GM12873 (cell line): ENCODE data around the gene SPPL2A.
A peak's percentile ranks its signal among the peaks of the same experiment; 100 is the strongest.

ENCODE experiments used
- TF ChIP-seq, protein P1 (sequence below): IDR thresholded peaks from 2 replicates; pipeline ENCODE4 v1.5.1; 2012; ENCODE audit warnings: low read depth, mild to moderate bottlenecking, moderate library complexity, low read length, control low read depth; ENCODE audit not compliant: insufficient read depth; ENCODE audit errors: missing control alignments

Gene SPPL2A

DNA sequence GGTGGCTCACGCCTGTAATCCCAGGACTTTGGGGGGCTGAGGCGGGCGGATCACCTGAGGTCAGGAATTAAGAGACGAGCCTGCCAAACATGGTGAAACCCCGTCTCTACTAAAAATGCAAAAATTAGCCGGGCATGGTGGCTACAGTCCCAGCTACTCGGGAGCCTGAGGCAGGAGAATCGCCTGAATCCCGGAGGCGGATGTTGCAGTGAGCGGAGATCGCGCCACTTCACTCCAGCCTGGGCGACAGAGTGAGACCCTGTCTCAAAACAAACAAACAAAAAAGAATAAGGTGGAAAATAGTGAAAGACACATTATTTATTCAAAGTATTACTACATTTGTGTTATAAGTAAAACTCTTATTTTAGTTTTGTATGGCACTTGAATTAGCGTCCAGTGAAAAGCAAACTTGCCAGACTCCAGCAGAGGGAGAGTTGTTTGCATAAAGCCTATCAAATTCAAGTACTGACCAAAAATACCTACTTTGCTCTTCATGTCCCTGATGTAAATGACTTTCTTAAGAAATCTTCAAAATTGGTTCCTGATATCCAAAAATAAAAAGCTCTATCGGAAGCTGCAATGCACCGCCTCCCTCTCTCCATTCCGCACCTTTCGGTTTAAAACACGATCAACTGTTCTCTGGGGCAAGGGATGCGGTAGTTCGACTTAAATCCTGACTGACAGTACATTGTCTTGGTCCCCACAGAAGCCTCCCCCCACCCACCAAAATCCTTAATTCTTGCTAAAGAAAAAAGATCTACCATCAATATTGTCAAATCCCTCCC is 80.1 kb downstream of the SPPL2A start:
- TF ChIP-seq, protein P1, sequence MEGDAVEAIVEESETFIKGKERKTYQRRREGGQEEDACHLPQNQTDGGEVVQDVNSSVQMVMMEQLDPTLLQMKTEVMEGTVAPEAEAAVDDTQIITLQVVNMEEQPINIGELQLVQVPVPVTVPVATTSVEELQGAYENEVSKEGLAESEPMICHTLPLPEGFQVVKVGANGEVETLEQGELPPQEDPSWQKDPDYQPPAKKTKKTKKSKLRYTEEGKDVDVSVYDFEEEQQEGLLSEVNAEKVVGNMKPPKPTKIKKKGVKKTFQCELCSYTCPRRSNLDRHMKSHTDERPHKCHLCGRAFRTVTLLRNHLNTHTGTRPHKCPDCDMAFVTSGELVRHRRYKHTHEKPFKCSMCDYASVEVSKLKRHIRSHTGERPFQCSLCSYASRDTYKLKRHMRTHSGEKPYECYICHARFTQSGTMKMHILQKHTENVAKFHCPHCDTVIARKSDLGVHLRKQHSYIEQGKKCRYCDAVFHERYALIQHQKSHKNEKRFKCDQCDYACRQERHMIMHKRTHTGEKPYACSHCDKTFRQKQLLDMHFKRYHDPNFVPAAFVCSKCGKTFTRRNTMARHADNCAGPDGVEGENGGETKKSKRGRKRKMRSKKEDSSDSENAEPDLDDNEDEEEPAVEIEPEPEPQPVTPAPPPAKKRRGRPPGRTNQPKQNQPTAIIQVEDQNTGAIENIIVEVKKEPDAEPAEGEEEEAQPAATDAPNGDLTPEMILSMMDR = no peak

DNA sequence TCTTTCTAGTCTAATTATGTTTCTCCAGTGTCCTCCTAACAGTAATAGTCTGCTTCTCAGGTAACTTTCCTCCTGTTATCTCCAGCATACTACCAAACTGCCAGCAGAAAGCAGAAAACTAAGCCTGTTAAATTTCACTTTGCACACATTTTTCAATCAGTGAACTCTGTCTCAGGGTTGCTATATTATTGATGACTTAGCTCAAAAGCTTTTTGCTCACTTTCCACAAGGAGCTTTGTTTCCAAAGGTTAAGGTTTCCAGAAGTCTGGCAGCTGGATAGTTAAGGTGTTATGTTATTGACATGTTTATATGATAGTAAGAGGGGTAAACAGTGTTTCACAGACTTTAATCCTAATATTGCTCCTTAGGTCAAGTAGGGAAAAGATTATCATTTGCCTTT is 84.0 kb downstream of the SPPL2A start:
- TF ChIP-seq, protein P1 = no peak

DNA sequence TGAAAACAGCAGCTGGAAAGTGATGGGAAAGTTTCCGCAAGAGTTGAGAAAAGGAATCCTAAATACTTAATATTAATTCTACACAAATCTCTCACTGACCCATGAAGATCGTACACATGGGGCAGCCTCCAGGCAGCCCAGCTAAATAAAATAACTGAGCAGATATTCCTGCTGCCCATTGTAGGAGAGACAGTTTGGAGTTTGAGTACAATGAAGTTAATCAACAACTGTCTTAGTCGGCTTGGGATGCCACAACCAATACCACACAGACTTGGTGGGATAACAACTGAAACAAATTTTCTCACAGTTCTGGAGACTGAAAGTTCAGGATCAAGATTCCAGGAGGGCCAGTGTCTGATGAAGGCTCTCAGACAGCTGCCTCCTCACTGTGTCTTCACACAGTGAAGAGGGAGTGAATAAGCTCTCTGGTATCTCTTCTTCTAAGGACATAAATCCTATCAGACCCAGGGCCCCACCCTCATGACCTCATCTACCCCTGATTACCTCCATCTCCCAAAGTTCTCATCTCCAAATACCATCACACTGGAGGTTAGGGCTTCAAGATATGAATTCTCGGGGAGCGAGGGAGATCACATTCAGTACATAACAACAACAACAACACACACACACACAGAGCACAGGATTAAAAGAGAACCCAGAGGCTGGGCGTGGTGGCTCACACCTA is 88.6 kb downstream of the SPPL2A start:
- TF ChIP-seq, protein P1 = no peak

DNA sequence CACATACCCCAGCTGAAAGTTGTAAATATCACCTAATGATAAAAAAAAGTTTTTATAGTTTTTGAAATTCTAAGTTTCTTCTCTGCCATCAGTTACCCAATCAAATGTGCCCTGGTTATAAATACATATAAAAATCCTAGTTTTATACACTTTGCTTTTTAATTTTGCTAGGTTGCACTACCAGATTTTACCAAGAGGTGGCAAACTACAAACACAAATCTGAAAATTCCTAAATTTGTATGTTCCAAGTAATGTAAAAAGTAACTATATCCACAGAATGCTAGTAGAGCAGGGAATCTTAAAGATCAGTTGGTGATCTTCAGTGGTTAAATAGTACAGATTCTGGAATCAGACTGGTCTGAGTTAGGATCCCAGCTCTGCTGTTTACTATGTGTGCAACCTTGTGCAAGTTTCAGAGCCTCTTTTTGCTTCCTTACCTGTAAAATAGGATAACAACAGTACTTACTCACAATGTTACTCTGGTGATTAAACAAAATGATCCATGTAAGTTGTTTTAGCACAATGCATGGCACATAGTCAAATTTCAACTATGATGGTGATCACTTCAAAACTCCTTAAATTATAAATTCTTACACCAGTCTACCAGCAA is 89.9 kb downstream of the SPPL2A start:
- TF ChIP-seq, protein P1 = peak; percentile 50

DNA sequence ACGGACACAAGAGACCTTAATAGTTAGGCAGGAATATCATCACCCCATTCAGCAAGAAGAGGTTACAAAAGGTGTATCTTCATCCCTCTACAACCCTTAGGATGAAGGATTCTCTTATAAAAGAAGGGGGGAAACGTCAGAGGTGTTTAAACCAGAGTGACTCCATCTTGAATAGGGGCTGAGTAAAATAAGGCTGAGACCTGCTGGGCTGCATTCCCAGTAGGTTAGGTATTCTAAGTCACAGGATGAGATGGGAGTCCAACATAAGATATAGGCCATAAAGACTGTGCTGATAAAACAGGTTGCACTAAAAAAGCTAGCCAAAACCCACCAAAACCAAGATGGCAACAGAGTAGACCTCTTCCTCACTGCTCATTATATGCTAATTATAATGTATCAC is 95.4 kb downstream of the SPPL2A start:
- TF ChIP-seq, protein P1 = no peak

DNA sequence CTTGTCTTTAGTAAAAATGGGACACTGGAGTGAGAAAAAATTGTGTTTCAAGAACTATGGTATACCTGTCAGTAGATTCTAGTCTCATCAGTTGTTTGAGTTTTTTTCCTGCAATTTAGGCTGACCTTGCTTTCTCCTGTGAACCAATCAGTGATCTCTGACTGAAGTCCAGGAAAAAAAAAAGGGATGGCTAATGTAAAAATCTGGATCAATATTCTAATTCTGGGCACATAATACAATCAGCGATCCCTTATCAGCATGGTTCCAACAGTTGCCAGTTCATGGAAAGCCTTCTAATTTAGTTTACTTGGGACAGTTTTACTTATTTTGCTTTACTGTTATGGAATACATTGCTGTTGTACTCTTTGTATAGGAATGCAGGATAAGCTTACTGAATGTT is 95.9 kb downstream of the SPPL2A start:
- TF ChIP-seq, protein P1 = no peak

DNA sequence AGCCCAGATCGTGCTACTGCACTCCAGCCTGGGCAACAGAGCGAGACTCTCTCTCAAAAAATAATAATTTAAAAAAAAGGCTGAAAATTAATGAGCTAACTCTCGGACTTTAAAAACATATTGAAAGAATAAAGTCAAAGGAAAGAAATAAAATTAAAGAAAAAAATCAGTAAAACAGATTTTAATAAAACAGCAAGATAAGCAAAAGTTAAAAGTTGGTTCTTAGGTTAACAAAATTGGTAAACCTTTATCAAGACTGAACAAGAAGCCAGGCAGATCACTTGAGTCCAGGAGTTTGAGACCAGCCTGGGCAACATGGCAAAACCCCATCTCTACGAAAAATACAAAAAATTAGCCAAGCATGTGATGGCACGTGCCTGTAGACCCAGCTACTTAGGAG is 99.6 kb downstream of the SPPL2A start:
- TF ChIP-seq, protein P1 = no peak
